HG02642 (cell line): ENCODE results near the gene ATP2B2.
"Not testable (repeated sequence)": the region's sequence is repeated elsewhere in the genome, so short reads cannot be mapped to it uniquely, and the experiment has no call there.

ENCODE experiments used
- ATAC-seq: cut with Tn5 transposase; IDR thresholded peaks from one replicate; pipeline ENCODE4 v1.9.1; 2021; ENCODE audit warnings: mild to moderate bottlenecking; ENCODE audit not compliant: unreplicated experiment, poor library complexity

The ATP2B2 gene

GRCh38 chr3:10392244-10392643 lies 113.1 kb downstream of the ATP2B2 start:
- ATAC-seq: no peak

- no peak for ATAC-seq
Measured at GRCh38 chr3:10391391-10391790, 114.0 kb downstream of the ATP2B2 start.

- ATAC-seq: no peak
Measured at GRCh38 chr3:10390641-10391373, 114.6 kb downstream of the ATP2B2 start.

- peak; percentile 82 for ATAC-seq
Measured at GRCh38 chr3:10389995-10390394, 115.4 kb downstream of the ATP2B2 start.

GRCh38 chr3:10389339-10389738 lies 116.0 kb downstream of the ATP2B2 start:
- ATAC-seq: no peak

GRCh38 chr3:10387881-10388609 lies 117.3 kb downstream of the ATP2B2 start:
- ATAC-seq: no peak

GRCh38 chr3:10386121-10386520 lies 119.3 kb downstream of the ATP2B2 start:
- ATAC-seq: no peak

- ATAC-seq: no peak
Measured at GRCh38 chr3:10384541-10385360, 120.6 kb downstream of the ATP2B2 start.

GRCh38 chr3:10383850-10384248 lies 121.5 kb downstream of the ATP2B2 start:
- no peak for ATAC-seq

- ATAC-seq: no peak
Measured at GRCh38 chr3:10382892-10383849, 122.2 kb downstream of the ATP2B2 start.

- ATAC-seq: not testable (repeated sequence)
Measured at GRCh38 chr3:10382445-10382844, 122.9 kb downstream of the ATP2B2 start.

GRCh38 chr3:10381336-10381735 lies 124.0 kb downstream of the ATP2B2 start:
- no peak for ATAC-seq

GRCh38 chr3:10380906-10381305 lies 124.5 kb downstream of the ATP2B2 start:
- ATAC-seq: no peak

- no peak for ATAC-seq
Measured at GRCh38 chr3:10379961-10380360, 125.4 kb downstream of the ATP2B2 start.

GRCh38 chr3:10379161-10379560 lies 126.2 kb downstream of the ATP2B2 start:
- ATAC-seq: no peak

GRCh38 chr3:10378742-10379141 lies 126.6 kb downstream of the ATP2B2 start:
- ATAC-seq: no peak

- ATAC-seq: no peak
Measured at GRCh38 chr3:10378246-10378645, 127.1 kb downstream of the ATP2B2 start.

GRCh38 chr3:10377148-10377725 lies 128.1 kb downstream of the ATP2B2 start:
- no peak for ATAC-seq

GRCh38 chr3:10376353-10376752 lies 129.0 kb downstream of the ATP2B2 start:
- ATAC-seq: no peak
